GM19468 (cell line): ENCODE results near the gene LTBP1.
"Not testable (repeated sequence)": the region's sequence is repeated elsewhere in the genome, so short reads cannot be mapped to it uniquely, and the experiment has no call there.

ENCODE experiments used
- ATAC-seq: cut with Tn5 transposase; IDR thresholded peaks from one replicate; pipeline ENCODE4 v1.9.1; 2021; ENCODE audit warnings: mild to moderate bottlenecking, moderate library complexity, moderate number of reproducible peaks; ENCODE audit not compliant: unreplicated experiment; ENCODE audit errors: extremely low read depth

LTBP1 gene

DNA sequence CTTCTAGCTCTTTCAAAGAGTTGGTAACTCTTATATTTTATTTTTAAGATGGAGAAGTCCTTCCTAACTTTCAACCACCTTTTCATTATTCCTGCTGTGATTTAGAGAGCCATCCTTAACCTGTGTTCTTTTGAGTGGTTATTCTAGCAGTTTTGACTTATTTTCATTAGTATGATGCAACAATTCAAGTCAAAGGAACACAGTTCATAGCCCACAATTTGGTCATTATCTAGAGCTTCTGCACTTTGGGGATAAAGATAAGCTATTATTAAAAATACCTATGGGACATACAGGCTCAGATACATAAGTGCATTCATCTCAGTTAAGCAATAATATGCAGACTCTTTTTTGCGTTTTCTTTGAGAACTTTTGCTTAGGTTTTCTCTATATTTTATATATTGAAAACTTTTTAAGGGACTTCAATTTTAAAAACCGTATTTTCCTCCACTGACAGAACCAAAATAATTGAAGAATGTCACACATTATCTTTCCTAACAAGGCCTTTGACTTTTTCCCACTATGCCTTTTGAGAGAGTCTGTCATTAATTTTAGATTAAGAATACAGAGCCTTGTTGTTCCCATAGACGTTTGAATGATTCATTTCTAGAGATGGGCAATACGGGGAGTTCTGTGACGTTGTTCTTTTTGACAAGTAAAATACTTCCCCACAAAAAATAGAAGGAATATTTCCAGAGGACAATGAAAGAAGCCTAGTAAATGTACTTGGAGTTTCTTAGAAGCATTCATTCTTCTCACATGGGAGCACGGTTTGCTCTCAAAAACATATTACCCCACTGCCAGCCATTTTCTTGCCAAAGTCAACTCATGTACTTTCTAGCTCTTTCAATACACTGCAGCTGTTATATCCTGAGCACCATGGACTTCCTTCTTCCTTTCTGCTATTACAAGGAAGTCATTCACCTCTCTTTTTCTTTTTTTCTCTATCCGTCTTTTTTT lies 486.8 kb downstream of the LTBP1 start:
- no peak for ATAC-seq

DNA sequence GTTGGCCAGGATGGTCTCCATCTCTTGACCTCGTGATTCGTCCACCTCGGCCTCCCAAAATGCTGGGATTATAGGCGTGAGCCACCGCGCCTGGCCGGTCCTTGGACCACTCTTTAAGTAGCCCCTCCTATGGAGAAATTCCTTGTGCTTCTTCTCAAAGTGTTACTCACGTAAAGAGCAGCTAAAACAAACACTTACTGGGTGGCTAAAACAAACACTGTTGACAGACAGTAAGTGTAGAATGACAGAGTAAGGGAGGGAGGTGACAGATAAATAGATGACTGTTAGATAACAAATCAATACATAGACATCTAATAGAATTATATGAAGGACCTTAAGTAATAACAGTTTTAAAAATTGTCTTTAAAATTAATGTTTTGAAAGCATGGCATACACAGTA lies 488.8 kb downstream of the LTBP1 start:
- ATAC-seq, result no peak

DNA sequence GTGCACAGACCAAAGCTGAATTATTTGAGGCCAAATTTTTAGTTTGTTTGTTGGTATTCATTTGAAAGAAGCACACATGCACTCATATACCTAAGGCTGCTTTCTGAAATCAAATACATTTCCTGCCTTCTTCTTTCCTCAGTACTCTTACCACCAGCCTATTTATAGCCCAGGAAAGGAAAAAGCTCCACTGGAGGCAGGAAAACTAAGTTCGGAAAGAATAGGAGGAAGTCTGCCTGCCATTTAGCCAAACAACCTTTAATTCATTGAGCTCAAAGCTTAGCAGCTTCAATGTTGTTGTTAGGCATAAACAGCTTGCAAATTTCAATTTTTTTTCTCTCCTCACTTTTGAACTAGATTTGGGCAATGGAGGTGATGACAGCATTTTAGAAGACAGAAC lies 489.3 kb downstream of the LTBP1 start:
- ATAC-seq, result no peak

DNA sequence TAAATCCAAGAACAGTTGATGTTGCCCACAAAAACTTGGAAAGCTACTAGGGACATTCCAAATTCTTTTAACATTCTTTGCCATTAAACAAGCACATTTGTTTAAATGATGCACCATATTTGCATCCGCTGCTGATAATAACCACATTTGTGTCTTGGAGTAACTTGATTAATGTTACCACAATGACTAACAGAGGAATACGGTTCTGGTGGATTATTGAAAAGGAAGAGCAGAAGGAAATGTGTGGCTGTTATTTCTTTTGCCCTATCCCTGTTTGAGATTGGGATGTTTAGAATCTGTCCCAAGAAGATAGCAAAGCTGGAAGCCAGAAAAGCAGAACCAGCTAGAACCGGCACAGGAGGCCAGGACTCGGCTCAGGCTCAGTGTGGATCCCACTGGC lies 490.5 kb downstream of the LTBP1 start:
- no peak for ATAC-seq

DNA sequence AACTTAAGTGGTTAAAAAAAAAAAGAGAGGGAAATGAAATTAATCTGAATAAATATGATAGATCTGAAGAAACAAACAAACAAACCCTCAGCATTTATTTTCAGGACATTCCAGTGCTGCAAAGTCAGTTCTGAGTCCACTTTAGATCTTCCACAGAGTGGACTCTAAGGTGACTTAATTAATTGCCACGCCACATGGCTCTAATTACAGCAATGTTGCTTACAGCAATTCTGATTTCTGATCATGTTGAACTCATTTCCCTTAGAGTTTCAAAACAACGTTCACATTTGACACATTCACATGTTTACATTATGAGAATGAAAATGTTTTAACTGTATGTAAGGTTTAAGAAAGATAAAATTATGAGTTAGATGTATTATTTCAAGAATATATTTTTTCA lies 491.1 kb downstream of the LTBP1 start:
- ATAC-seq, result no peak

DNA sequence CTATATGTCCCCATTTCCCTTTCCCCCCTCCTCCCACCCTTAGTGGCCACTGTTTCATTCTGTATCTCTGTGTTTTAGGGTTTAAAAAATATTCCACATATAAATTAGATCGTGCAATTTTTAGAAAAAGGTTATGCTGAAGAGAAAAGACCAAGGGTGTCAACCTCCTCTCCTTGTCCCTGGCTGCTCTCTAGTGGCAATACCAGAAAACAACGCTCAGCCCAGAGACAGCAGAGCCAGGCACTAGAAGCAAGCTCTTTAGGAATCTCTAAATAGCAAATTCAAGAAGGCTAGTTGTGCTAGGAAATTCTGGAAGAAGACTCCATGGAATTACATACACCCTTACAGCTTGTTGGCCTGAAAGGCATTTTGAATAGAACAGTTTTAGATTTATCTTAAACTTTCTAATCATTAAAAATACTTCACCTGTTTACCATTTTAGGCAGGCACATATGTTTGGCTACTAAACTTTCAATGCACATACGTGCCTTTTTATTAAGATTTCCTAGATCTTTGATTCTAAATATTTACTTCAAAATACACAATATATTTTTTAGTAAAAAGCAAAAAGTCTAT lies 494.6 kb downstream of the LTBP1 start:
- ATAC-seq, result peak; percentile 39

DNA sequence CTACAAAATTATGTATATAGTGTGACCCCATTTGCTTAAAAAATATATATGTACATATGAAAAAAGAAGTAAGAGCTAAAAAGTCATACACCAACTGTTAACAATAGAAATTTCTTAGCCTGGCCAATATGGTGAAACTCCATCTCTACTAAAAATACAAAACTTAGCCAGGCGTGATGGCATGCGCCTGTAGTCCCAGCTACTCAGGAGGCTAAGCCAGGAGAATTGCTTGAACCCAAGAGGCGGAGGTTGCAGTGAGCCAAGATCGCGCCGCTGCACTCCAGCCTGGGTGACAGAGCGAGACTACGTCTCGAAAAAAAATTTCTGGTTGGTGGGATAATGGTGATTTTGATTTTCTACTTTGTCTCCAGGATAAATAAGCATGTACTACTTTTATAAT lies 495.3 kb downstream of the LTBP1 start:
- ATAC-seq, result not testable (repeated sequence)

DNA sequence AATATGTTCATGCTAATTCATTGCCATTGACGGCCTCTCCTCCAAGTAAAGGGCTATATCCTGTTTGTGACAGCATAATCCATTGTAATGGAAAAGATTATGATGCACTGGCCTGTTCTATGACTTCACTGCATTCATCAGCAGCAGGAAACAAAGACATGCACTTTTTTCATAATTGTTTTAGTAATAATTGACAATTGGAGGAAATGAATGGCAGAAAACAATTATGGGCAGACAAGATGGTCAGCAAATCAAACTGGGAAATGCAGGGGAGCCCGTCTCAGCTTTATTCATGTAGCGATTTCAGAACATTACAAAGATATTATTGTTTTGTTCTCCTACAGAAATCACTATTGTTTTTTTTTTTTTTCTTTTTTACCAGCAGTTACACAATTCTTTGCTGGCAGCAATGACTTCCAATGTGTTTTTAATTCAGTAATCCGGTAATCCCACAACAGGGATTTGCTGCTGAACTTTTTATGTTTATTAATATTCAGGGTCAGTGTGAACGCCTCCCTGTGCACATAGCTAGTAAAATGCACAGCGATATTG lies 495.9 kb downstream of the LTBP1 start:
- no peak for ATAC-seq

DNA sequence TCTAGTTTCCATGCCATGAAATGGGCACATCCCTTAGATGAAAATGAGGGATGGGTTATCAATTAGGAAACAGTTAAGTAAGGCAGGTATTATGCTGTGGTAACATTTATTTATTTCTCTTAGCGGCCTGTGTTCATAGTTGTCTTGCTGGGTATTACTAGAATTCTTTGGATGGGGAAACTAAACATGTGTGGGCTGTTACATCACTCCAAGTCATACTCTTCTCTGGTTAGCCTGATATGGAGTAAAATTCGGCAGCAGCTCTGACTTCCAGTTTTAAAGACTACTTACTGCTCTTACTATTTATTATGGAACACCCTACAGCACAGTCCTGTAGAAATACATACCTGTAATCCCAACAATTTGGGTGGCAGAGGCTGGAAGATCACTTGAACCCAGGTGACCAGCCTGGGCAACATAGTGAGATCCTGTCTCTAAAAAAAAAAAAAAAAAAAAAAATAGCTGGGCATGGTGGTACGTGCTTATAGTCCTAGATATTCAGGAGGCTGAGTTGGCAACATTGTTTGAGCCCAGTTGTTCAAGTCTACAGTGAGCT lies 496.6 kb downstream of the LTBP1 start:
- no peak for ATAC-seq

DNA sequence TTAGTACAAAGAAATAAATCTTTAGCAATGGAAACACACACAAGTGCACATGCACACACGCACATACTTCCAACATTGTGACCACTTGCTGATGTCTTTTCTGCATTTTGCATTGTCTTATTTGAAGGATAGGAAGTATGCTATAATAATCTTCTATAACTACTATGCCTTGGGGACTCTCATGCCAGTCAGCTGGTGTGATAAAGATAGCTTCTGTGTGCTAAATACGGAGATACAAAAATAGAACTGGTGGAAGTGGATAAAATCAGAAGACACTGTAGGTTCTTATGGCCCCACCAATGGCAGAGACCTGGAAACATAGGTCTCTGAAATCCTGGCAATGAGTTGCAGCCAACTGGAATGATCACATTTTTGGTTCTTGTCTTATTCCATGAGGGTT lies 498.2 kb downstream of the LTBP1 start:
- ATAC-seq, result no peak

DNA sequence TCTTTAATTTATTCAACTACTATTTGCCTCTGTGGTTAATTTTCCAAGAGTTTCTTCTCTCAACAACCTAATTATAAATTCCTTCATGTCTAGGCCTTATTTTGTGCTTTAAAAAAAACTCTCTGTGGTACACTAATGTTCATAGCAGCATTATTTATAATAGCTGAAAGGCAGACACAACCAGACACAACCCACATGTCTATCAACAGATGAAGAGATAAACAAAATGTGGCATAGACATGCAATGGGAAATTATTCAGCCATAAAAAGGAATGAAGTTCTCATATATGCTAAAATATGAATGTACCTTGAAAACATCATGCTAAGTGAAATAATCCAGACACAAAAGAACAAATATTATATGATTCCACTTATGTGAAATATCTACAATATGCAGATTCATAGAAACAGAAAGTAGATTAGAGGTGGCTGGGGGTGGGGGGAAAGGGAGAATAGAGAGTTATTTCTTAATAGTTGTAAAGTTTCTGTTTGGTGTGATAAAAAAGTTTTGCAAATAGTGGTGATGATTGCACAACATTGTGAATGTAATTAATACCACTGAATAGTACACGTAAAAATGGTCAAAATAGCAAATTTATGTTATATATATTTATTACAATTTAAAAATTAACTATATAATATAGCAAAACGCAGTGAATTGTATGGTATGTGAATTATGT lies 501.6 kb downstream of the LTBP1 start:
- ATAC-seq, result no peak
